GM19351 (cell line): ENCODE data around the gene LRRC8D.

Experiments used
- ATAC-seq: cut with Tn5 transposase; IDR thresholded peaks from one replicate; pipeline ENCODE4 v1.9.1; 2021; ENCODE audit warnings: mild to moderate bottlenecking, moderate library complexity; ENCODE audit not compliant: unreplicated experiment

Gene LRRC8D

DNA sequence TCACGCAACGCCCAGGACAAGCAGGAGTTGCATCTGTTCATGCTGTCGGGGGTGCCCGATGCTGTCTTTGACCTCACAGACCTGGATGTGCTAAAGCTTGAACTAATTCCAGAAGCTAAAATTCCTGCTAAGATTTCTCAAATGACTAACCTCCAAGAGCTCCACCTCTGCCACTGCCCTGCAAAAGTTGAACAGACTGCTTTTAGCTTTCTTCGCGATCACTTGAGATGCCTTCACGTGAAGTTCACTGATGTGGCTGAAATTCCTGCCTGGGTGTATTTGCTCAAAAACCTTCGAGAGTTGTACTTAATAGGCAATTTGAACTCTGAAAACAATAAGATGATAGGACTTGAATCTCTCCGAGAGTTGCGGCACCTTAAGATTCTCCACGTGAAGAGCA lies 113.6 kb downstream of the LRRC8D start:
- no peak for ATAC-seq

DNA sequence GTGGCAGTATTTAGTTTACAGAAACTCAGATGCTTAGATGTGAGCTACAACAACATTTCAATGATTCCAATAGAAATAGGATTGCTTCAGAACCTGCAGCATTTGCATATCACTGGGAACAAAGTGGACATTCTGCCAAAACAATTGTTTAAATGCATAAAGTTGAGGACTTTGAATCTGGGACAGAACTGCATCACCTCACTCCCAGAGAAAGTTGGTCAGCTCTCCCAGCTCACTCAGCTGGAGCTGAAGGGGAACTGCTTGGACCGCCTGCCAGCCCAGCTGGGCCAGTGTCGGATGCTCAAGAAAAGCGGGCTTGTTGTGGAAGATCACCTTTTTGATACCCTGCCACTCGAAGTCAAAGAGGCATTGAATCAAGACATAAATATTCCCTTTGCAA lies 114.4 kb downstream of the LRRC8D start:
- ATAC-seq: no peak

DNA sequence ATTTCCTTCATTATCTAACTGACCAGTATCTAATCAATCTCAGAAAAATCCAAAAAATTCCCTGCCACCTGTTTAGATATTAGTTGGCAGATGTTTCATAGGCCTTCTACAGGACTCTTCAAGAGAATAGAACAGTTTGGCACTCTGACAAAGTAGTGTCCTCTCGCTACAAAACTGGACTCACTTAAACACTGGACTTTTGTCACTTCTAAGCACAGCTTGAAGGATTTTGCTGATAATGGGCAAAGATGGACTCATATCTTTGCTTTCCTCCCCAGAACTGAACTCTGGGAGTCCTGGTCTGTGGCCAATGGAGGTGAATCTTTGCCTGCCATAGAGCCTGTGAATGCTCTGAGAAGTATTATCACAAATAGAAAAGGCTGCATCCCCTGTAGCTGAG lies 115.9 kb downstream of the LRRC8D start:
- no peak for ATAC-seq

GRCh38 chr1:89938171-89939055 lies 117.6 kb downstream of the LRRC8D start:
- ATAC-seq: no peak

DNA sequence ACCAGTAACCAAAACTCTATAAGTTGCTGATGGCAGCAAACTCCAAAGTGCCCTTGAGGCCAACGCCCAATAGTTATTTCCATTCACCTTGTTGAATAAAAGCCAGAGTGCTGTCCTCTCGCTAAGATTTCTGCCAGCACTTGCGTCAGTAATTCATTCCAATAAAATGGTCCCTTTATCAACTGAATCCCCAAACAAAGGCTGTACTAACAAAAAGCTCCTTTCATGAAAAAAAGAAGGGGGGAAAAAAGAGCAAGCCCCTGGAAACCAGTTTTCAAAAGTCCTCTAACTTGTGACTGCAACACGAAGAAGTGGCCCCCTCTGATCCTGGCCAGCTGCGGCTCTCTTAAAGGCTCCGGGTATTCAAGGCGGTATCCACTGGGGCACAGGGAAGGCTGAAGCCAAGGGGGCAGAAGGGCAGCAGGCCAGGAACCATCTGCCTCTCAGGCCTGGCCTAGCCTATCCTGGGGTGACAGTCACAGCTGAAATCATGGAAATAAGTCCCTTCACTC lies 118.3 kb downstream of the LRRC8D start:
- no peak for ATAC-seq

DNA sequence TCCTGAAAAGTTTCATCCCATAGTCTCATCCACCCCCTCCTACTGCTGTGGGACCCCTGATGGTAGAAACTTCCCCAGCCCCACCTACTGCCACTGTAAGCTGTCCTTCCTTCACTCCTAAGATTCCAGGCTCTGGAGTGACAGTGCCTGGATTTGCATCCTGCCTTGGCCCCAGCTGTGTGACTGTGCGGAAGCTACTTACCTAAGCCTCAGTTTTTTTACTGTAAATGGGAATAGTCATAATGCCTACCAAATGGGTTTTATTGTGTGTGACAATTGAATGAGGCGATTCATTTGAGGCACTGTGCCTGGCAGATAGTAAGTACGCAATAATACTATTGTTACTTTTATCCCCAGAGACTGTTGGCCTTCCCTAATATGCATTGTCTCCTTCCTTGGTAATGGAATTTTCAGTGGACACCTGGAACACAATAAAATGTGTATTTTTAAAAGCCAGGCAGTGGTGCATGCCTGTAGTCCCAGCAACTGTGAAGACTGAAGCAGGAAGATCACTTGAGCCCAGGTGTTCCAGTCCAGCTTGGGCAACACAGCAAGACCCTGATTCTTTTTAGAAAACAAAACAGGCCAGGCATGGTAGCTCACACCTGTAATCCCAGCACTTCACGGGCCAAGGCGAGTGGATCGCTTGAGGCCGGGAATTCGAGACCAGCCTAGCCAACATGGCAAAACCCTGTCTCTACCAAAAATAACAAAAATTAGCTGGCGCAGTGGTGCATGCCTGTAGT lies 119.0 kb downstream of the LRRC8D start:
- ATAC-seq: no peak

DNA sequence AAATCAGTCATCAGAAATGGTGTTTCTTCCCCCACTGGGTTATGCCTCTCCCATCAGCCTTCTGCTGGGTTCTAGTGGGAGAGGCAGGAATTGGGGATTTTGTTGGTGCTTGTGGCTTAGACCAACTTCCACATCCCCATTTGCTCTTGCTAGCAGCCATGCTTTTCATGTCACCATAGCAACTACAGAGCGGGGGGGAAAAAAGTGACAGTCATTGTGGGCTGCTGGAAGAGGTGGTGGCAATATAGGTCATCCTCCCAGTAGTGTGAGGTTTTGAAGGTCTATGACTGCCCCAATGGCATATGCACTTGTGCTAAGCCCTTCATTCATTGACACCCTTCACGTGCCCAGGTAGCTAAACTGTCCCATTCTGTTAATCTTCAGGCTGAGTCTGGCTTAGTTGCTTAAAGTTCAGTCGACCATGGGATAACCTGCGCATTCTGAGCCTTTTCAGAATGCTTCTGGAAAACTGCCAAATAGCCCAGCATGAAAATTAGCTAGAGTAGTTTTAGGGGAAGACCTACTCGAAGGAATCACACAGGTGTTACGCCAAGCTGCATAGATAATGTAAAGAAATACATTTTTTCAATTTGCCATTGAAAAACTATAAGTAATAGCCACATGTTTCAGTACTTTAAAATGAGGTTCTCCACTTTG lies 120.4 kb downstream of the LRRC8D start:
- ATAC-seq: peak; percentile 47

GRCh38 chr1:89942014-89942413 lies 121.2 kb downstream of the LRRC8D start:
- no peak for ATAC-seq

GRCh38 chr1:89942825-89943658 lies 122.2 kb downstream of the LRRC8D start:
- no peak for ATAC-seq

DNA sequence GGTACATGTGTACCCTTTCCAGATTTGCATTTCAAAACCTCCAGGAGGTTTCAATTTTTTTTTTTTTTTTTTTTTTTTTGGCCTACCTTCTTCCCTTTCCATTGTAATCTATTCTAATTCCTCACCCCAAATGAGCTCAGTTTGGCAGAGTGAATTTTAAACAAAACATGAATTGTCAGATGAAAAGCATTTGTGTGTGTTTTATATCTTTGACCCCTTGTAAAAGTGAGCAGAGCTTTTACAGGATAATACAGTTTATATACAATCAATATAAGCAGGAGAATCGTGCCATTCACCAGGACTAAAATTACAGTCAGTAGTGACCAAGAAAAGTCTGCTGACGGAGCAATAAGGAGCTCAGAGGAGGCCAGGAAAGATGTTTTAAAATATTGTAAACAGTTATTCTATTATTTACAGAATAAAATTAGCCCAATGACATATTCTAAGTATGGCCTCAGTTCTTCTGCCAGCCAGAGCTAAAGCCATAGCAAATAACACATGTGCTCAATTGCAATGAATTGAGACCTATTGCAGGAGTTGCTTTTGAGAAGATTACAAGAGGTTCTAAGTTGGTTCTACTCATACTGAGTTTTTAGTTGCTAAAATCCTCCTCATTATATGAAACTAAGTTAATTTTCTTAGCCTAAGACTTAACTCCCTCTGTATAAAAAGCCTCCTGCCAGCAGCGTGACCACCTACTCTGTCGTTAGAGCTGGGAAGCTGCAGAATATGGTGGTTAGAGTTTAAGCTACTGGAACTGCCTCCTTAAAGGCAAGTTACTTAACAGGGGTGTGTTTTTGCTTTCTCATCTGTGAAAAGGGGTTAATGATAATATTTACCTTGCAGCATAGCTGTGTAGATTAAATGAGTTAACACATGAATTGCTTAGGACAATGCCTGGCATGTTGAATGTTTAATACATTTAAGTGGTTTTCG lies 123.3 kb downstream of the LRRC8D start:
- no peak for ATAC-seq

GRCh38 chr1:89945852-89946476 lies 125.1 kb downstream of the LRRC8D start:
- peak; percentile 88 for ATAC-seq

- ATAC-seq: no peak
Measured at GRCh38 chr1:89946532-89946931, 125.7 kb downstream of the LRRC8D start.

GRCh38 chr1:89948722-89949345 lies 128.0 kb downstream of the LRRC8D start:
- ATAC-seq: no peak

DNA sequence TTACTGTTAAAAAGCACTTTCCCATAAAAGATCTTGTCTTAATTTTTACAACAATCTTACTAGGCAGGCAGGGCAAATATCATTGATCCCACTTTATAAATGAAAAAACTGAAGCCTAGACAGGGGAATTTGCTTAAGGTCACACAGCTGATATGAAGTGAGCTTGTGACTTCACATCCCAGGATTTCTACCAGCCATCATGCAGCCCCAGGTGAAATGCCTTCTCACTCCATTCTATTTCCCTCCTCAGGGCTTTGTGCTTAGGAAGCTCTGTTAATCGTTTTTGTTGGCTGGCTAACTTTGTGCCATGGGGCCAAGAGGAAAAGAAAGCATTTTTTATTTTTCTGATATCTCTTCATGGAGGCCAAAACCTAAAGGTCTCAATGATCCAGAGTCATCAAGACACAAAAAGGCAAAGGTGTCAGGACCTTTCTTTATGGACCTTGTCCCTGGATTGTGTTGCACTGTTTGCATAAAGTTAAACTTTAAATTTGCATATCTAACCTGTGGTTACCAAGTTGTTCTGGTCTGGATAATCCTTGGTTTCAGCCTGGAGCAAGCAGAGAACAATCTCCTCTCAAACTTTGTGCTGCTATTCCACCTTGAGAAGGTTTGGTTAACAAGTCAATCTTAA lies 129.3 kb downstream of the LRRC8D start:
- no peak for ATAC-seq

- no peak for ATAC-seq
Measured at GRCh38 chr1:89950703-89951102, 129.9 kb downstream of the LRRC8D start.

DNA sequence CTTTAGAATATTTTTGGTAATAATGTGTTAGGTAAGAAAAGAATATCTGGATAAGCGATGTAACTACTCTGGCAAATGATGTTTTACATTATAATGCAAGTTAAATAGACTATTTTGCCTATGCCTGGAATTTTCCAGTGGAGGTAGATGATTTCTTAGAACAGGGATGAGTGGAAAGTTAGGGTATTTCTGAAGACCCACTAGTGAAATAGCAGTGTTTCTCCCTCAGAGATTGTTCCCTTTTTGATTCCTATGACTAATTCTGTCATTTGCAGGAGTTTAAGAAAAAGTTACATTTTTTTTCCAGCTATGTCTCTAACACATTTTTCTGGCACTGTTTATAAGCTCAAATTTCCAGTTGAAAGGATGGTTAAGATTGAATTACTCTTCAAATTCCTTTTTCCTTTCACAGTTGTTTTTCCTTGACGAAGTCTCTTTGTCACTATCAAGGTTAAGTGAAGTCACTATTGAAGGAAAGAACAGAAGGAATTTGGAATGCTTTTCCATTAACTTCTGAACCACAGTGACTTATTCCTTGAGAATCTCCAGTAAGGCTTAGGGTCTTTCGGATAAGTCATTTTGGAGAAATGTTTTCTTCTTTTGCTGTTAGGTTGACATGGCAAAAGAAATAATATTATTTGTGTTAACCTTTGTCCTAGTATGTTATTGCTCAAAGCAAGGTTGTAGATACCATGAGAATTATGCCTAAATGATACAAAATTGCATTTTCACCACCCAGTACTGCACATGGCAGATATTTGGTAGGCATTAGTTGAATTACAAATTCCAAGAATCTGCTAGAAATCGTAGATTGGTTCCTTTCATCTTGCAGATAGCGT lies 131.2 kb downstream of the LRRC8D start:
- ATAC-seq: no peak

- ATAC-seq: no peak
Measured at GRCh38 chr1:89952605-89953130, 131.8 kb downstream of the LRRC8D start.
